ENCODE data around the gene ZBTB44.

GRCh38 chr11:130197386-130198035 lies 117.2 kb downstream of the ZBTB44 start:
- no peak for TF ChIP-seq CTCF (IDR thresholded peaks at IDR 0.05)
- TF ChIP-seq POLR2A (IDR thresholded peaks at IDR 0.05) = no peak
